GM21526 (cell line): Measurements from ENCODE around the gene GPR63.

ENCODE experiments used
- ATAC-seq: cut with Tn5 transposase; IDR thresholded peaks from one replicate; pipeline ENCODE4 v1.9.1; 2021; ENCODE audit warnings: moderate library complexity; ENCODE audit not compliant: unreplicated experiment, low FRiP score

GPR63 gene

DNA sequence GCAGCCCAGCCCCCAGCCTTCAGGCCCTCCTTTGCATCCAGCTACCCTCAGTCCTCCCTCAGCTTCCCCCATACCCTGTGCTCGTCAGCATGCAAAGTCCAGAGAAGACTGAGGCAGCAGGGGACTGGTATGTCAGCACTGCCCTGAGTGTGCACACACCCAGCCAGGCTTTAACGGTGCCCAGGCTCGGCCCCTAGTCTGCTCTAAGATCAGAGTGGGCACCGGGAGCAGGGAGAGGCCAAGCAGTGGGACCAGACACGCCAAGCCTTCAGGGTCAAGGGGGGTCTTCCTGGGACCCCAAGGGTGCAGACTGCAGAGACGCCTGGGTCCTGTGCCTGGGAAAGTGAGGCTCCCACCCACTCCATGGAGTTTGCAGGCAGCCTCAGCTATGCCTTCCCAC lies 74.7 kb downstream of the GPR63 start:
- no peak for ATAC-seq

DNA sequence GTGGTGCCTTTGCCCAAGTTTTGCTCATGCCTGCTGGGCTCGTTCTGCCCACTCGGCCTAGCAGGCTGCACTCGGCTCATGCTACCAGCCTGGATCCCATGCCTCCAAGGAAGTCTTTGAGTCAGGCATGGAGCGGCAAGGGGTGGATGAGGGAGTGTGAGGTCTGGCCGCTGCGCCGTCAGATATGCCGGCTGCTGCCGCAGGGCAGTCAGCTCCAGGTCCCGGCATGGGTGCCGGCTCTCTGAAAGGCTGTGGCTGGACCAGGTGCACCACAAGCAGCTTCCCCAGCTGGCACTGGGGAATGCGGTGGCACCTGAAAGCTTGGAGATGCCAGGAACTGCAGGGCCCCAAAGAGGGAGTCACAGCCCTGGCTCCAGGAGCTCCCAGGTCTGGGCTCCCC lies 75.5 kb downstream of the GPR63 start:
- ATAC-seq: no peak

DNA sequence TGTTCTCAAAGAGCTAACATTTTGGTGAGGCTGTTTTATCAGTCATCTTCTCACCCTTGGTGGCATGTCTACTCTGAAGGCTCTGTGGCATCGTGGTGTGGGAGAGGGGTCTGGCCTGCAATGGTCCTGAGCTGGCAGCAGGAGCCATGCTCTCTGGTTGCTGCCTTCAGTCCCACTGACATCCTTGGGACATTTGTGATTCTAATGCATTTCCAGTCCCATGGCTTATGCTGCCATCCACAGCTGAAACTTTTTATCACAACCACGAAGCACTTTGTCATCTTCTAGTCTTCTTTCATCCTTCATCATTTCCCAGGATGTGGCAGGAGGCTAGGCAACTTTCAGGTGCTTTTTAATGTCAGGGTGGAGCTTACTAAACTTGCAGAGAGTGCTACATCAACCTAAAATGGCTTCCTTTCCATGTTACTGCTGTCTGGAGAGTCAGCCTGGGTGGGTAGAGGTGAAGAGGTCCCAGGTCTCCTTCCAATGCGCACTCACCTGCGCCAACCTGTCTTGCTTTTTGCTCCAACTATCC lies 77.1 kb downstream of the GPR63 start:
- no peak for ATAC-seq

DNA sequence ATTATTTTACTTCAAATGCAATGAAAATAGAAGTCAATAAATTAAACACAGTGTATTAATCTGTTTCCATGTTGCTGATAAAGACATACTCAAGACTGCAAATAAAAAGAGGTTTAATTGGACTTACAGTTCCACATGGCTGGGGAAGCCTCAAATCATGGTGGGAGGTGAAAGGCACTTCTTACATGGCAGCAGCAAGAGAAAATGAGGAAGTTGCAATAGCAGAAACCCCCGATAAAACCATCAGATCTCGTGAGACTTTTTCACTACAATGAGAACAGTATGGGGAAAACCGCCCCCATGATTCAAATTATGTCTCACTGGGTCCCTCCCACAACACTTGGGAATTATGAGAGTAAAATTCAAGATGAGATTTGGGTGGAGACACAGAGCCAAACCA lies 82.2 kb downstream of the GPR63 start:
- ATAC-seq: no peak

DNA sequence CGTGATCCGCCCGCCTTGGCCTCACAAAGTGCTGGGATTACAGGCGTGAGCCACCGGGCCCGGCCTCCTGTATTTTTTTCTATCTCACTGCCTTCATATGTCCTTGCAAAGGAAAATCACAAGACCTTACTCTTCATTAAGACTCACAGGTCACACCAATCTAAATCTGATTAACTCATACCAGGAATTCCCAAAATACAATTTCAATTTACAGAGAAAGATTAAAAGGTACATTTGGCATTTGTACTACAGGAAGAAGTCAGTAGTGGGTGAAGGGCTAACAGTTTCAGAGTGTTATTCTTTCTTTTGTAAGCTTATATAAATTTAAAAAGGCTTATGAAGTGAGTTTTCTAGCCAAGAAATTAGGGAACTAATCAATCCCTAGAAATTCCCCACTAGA lies 87.4 kb downstream of the GPR63 start:
- no peak for ATAC-seq
